Measurements from ENCODE around the gene KIF5C. TPM values are rescaled to one million over a fixed set of nuclear protein-coding genes. Genes with fewer than 3 reads are reported as not detected.

KIF5C gene
- total and polyA plus RNA-seq, 8 donors: under 0.01 to 14.7 (median 2.4) TPM

GRCh38 chr2:149028377-149028776 is 153.3 kb downstream of the KIF5C start:
- H3K36me3 ChIP-seq: no peaks in the 10 kb centered on the region
- H3K9me3 ChIP-seq: no peaks in the 10 kb centered on the region
- intact Hi-C loops (cut with DNase I; ENCODE audit: low total_unique reads): no loop called here
- peaks cover 0 to 18% (median 3%) of the 10 kb centered on the region in 4 donors for H3K4me1 ChIP-seq
- no peak overlapping the region for H3K27ac ChIP-seq
- WGBS, 5 donors: 63 to 80% (median 77%) methylated on average over 6 of the region's 6 CpGs
- TF ChIP-seq POLR2AphosphoS5 (IDR thresholded peaks at IDR 0.05): no peak
- no peak for DNase-seq
- H3K4me3 ChIP-seq: no peak overlapping the region
- peaks cover 0 to 18% (median 0%) of the 10 kb centered on the region in 3 donors for H3K27me3 ChIP-seq

- Histone ChIP-seq H3K4me1 (peaks cover 0 to 23% (median 4%) of the 10 kb centered on the region in 4 donors), H3K9me3 (no peaks in the 10 kb centered on the region), H3K27me3 (peaks cover 0 to 18% (median 0%) of the 10 kb centered on the region in 3 donors), H3K36me3 (no peaks in the 10 kb centered on the region), H3K4me3 (no peak overlapping the region), H3K27ac (no peak overlapping the region)
- intact Hi-C loops (cut with DNase I; ENCODE audit: low total_unique reads): no loop called here
- TF ChIP-seq, protein P1, sequence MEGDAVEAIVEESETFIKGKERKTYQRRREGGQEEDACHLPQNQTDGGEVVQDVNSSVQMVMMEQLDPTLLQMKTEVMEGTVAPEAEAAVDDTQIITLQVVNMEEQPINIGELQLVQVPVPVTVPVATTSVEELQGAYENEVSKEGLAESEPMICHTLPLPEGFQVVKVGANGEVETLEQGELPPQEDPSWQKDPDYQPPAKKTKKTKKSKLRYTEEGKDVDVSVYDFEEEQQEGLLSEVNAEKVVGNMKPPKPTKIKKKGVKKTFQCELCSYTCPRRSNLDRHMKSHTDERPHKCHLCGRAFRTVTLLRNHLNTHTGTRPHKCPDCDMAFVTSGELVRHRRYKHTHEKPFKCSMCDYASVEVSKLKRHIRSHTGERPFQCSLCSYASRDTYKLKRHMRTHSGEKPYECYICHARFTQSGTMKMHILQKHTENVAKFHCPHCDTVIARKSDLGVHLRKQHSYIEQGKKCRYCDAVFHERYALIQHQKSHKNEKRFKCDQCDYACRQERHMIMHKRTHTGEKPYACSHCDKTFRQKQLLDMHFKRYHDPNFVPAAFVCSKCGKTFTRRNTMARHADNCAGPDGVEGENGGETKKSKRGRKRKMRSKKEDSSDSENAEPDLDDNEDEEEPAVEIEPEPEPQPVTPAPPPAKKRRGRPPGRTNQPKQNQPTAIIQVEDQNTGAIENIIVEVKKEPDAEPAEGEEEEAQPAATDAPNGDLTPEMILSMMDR (IDR thresholded peaks at IDR 0.05): no peak
- TF ChIP-seq POLR2A (IDR thresholded peaks at IDR 0.05) (no peak), EP300 (IDR thresholded peaks at IDR 0.05) (no peak), POLR2AphosphoS5 (IDR thresholded peaks at IDR 0.05) (no peak)
- no peak for DNase-seq
- 68 to 77% (median 74%) methylated on average over 2 of the region's 2 CpGs for WGBS, 5 donors
Observed at GRCh38 chr2:149028891-149029290, 153.9 kb downstream of the KIF5C start.

- TF ChIP-seq EP300 (IDR thresholded peaks at IDR 0.05) (no peak), POLR2A (IDR thresholded peaks at IDR 0.05) (no peak), POLR2AphosphoS5 (IDR thresholded peaks at IDR 0.05) (no peak)
- TF ChIP-seq, protein P1 (IDR thresholded peaks at IDR 0.05): no peak
- WGBS, 5 donors: 80 to 86% (median 82%) methylated on average over 7 to 11 of the region's 11 CpGs
- no peak for DNase-seq
Observed at GRCh38 chr2:149029307-149029965, 154.4 kb downstream of the KIF5C start.

DNA sequence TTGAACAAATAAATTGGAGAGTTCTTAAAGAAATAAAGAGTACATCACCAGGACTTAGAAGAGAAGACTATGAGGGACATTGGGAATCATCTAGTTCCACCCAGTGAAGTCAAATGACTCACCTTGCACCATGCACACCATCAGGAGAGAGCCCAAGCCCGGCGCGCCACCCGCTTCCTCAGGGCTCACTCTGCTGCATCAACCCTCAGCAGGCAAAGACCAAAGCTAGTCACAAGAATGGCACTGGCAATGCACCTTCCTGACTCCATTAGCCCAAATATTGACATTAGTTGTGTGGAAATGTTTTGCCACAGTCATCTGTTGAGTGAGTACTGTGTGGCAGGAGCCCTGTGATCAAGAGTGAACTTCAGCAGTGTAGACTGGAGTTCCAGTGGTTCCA is 156.4 kb downstream of the KIF5C start:
- Histone ChIP-seq H3K4me1 (peaks cover 0 to 18% (median 5%) of the 10 kb centered on the region in 4 donors), H3K27me3 (peaks cover 0 to 26% (median 0%) of the 10 kb centered on the region in 3 donors), H3K36me3 (no peaks in the 10 kb centered on the region), H3K27ac (no peak overlapping the region), H3K4me3 (no peak overlapping the region), H3K9me3 (no peaks in the 10 kb centered on the region)
- no peak for DNase-seq
- WGBS, 5 donors: 86 to 98% (median 96%) methylated on average over 4 of the region's 4 CpGs
- intact Hi-C loops (cut with DNase I; ENCODE audit: low total_unique reads): loop anchor here (10.0 kb wide), 1 partner anchor 283 kb away; no protein-coding TSS in a partner anchor
- TF ChIP-seq EP300 (IDR thresholded peaks at IDR 0.05) (no peak), POLR2AphosphoS5 (IDR thresholded peaks at IDR 0.05) (no peak), POLR2A (IDR thresholded peaks at IDR 0.05) (no peak)
- TF ChIP-seq, protein P1 (IDR thresholded peaks at IDR 0.05): no peak

More at GRCh38 chr2:149029307-149029965, 154.4 kb downstream of the KIF5C start:
- Histone ChIP-seq H3K4me3 (no peak overlapping the region), H3K4me1 (peaks cover 0 to 26% (median 5%) of the 10 kb centered on the region in 4 donors), H3K9me3 (no peaks in the 10 kb centered on the region), H3K27ac (no peak overlapping the region), H3K27me3 (peaks cover 0 to 18% (median 0%) of the 10 kb centered on the region in 3 donors), H3K36me3 (no peaks in the 10 kb centered on the region)
- intact Hi-C loops (cut with DNase I; ENCODE audit: low total_unique reads): no loop called here

DNA sequence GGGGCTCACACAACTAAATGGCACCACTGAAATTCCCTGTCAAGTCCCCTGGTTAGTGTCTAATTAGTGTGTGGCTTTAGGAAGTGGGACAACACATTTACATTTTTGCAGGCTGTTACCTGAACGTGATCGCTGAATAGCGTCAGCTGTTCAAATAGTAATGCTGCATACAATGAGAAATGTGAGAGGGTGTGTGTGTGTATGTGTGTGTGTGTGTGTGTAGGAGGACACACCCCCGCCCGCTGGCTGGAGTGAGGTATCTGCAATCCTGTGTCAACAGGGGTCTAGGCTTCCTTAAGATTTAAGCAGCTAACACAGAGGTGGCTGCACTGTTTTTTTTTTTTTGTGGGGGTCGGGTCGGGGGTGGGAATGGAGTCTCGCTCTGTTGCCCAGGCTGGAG is 158.7 kb downstream of the KIF5C start:
- peak; percentile 63 to 90 for DNase-seq
- no peaks in the 10 kb centered on the region for H3K36me3 ChIP-seq
- H3K4me1 ChIP-seq: peaks cover 4 to 32% (median 11%) of the 10 kb centered on the region in 4 donors
- peaks cover 0 to 40% (median 4%) of the 10 kb centered on the region in 3 donors for H3K27me3 ChIP-seq
- H3K4me3 ChIP-seq: no peak overlapping the region
- no peaks in the 10 kb centered on the region for H3K9me3 ChIP-seq
- H3K27ac ChIP-seq: no peak overlapping the region
- TF ChIP-seq POLR2AphosphoS5 (IDR thresholded peaks at IDR 0.05): peak in 1 of 3 donors; percentile 40
- TF ChIP-seq, protein P1 (IDR thresholded peaks at IDR 0.05): no peak
- WGBS, 5 donors: 30 to 63% (median 42%) methylated on average over 7 to 8 of the region's 8 CpGs
- intact Hi-C loops (cut with DNase I; ENCODE audit: low total_unique reads): loop anchor here (10.0 kb wide), 1 partner anchor 281 kb away; no protein-coding TSS in a partner anchor

Measured in stomach (tissue), 9 donors.